Fibroblast of skin of right quadriceps (primary cell): ENCODE data around the gene SHC2.
"Not testable (repeated sequence)": the region's sequence is repeated elsewhere in the genome, so short reads cannot be mapped to it uniquely, and the experiment has no call there.

ENCODE experiments used
- DNase-seq: peaks from one replicate; pipeline ENCODE4 v3.0.0-alpha.2; 2013

Gene SHC2

DNA sequence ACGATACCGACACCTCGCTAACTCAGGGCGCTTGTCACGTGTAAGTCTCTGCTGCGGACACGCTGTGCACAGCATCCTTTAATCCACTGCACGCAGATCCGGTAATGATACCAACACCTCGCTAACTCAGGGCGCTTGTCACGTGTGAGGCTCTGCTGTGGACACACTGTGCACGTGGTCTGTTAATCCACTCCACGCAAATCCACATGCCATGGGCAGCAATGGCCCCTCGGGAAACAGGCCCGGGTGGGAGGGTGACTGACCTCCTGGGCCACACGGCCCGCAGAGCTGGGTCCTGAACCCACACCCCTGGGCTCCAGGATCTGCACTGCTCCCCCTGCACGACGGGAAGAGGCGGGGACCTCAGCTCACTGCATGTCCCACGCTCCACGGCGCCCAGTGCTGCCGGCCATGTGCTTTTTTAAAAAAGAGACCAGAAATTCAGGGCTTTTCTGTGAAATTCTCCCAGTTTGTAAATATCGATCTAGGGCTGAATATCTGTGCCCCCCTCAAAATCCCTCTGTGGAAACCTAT lies 16.1 kb downstream of the SHC2 start:
- DNase-seq, result no peak

DNA sequence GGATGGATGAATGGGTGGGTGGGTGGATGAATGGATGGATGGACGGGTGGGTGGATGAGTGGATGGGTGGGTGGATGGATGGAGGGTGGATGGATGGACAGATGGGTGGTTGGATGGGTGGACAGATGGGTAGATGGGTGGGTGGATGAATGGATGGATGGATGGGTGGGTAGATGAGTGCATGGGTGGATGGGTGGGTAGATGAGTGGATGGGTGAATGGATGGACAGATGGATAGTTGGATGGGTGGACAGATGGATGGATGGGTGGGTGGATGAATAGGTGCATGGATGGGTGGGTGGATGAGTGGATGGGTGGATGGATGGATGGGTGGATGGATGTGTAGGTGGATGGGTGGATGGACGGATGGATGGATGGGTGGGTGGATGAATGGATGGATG lies 17.8 kb downstream of the SHC2 start:
- no peak for DNase-seq

DNA sequence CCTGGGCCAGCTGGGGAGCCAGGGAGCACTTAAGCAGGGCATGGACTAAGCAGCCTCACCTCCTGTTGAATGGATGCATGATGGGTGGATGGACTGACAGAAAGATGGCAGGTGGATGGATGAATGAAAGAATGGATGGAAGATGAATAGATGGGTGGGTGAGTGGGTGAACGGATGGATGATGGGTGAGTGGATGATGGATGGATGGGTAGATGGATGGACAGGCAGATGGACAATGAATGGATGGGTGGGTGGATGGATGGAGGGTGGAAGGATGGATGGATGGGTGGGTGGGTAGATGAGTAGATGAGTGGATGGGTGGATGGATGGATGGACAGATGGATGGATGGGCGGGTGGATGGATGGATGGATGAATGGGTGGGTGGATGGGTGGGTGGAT lies 18.7 kb downstream of the SHC2 start:
- no peak for DNase-seq

DNA sequence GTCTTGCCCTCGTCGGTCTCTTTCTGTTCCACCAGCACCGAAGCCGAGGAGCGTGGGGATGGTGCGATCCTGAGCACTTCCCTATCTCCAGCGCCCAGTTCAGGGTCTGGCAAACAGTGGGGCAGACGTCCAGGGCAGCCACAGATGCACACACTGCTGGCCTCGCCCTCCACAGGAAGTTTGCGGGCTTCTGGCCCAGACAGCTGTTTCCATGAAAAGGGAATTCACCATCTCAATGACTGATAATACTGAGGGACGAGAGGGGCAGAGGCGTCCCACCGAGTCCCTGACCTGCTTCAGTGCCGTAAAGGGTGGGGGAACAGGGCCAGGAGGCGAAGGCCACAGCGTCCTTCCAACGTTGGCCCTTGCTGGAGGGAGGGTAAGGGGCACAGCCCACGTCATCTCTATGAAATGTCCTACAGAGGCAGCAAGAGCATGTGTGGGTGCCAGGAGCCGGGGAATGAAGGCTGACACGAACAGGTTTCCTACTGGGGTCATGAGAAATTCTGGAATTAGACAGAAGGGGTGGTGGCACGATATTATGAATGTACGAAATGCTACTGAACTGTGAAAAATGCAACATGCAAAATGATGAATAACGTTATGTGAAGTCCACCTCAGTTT lies 19.5 kb downstream of the SHC2 start:
- DNase-seq, result no peak

DNA sequence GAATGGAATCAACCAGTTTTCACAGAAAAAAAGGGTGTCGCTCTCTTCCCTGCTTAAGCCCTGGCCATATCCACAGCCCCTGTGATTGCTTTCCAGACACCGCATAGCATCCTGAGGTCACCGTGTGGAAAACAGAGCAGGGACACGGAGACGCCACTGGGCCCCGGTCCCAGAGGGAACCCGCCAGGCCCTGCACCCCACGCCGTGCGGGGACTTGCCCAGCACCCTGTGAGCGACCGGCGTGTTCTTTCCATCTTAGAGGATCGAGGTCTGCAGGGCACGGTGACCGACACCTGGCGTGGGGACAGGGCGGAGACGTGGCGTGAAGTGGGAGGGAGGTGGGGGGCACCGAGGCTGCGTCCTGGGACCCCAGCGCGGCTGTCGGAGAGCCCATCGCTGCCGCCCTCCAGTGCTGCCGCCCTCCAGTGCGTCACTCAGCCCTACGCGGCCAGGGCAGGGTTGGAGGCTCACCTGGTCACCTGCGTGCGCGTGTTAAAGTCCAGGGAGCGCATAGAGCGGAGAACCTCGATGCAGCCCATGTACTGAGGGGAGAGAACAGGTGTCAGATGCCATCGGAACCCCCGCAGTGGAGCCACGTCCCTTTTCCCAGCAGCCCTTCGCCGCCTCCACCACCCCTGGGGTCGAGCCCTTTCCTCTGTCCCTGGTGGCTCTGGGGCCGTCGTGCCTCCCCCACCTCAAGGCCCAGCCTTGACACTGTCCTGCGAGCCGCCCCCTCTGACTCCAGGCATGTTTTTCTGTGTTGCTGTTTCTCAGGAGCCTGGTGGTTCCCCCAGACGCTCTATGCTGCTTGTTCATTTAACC lies 20.2 kb downstream of the SHC2 start:
- no peak for DNase-seq

DNA sequence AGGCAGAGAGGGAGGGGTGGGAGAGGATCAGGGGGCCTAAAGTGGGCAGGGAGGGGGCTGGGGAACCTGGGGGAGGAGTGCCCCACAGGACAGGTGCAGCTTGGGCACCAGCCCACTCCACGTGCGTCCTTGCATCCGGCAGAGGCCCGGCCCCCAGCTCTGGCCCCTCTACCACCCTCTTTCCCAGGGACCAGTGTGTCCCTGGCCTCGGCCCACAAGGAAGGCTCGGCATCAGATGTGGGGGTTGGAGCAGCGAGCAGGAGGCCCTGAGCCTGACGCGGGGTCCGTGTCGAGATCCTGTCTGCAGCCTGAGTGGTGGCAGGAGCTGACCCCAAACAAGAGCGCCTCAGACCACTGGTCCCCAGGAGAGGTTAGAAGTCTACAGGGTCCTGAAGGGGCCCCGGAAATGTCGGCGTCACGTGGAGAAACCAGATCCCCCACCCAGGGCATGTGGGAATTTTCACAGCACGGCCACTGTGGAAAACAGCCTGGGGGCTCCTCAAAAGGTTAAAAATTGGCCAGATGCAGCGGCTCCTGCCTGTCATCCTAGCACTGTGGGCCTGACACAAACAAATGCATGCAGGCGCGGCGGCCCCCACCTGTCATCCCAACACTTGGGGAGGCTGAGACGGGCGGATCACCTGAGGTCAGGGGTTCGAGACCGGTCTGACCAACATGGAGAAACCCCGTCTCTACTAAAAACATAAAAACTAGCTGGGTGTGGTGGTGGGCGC lies 21.5 kb downstream of the SHC2 start:
- no peak for DNase-seq

DNA sequence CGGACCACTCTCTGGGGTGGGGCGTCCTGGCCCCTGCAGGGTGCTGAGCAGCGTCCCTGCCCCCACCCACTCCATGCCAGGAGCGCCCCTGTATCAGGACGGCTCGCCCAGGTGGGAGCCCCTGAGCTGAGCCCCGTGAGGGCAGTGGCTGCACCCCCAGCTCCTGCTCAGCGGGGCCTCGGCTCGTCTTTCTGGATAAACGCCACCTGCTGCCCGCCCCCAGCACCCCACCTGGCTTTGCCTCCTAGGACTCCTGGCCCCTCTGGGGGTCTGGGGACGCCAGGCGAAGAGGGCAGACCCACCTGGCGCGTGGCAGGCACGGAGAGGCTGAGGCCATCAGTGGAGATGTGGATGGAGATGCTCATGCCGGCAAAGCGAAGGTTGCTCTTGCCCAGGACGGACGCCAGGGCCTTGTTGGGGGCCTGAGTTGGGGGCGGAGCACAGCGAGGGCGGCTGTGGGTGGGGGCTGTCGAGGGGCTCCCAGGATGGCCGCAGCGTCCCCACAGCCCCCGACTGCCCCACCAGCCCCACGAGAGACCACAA lies 22.3 kb downstream of the SHC2 start:
- DNase-seq, result no peak

DNA sequence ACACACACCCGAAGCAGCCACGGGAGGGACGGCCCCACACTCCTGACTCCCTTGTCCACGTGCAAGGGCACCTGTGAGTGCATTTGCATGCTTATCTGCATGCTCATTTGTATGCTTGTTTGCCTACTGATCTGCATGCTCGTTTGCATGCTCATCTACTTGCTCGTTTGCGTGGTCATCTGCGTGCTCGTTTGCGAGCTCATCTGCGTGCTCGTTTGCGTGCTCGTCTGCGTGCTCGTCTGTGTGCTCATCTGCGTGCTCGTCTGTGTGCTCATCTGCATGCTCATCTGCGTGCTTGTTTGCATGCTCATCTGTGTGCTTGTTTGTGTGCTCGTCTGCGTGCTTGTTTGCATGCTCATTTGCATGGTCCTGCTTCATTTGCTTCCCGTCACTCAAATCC lies 23.8 kb downstream of the SHC2 start:
- no peak for DNase-seq

DNA sequence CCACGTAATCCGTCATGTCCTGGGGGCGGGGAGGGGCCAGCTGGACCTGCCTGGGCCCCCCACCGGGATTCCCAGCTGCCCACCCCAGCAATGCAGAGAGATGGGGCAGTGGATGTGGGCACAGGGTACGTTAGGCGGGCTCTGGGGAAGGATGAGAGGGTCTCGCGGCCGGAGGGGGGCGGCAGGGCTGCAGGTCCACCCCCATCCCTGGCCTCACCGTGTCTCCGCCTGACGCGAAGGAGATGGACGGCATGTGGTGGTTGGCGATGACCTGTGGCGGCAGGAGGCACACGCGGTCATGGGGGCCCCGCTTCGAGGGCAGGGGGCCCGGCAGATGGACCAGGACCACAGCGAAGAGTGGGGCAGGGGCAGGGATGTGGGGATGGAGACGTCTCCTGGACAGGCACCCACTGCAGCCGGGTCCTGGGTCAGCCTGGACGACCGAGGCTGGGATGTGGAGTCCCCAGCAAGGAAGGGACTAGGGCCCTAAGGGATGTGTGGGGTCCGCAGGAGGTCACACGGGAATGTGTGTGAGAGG lies 24.4 kb downstream of the SHC2 start:
- no peak for DNase-seq

DNA sequence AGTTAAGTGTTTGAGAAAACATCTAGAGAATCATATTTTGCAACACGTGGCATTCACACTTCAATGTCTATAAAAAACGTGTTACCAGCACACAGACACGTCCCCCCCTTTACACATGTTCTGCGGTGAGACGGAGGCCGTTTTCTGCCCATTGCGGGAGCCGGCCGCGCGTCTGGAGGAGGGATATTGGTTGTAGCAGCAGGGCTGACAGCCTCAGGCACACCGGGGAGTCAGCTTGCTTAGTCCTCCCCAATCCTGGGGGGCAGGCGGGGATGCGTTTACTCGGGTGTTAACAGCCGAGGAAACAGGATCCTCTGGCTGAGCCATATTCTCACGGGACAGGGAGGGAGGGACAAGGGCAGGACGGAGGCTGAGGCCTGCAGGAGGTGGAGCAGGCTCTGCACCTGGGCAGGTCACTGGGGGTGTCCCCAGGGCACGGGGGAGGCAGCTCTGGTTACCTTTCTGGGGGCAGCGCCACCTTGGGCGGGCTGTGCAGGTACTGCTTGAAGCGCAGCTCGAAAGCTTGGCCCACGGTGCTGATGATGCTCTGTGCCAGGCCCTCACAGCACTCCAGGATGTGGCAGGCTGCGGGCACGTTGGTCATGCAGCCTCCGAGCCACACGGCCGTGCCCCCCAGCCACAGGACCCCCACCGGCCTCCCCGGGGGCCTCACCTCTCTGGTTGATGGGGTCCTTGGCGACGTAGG lies 25.0 kb downstream of the SHC2 start:
- no peak for DNase-seq

DNA sequence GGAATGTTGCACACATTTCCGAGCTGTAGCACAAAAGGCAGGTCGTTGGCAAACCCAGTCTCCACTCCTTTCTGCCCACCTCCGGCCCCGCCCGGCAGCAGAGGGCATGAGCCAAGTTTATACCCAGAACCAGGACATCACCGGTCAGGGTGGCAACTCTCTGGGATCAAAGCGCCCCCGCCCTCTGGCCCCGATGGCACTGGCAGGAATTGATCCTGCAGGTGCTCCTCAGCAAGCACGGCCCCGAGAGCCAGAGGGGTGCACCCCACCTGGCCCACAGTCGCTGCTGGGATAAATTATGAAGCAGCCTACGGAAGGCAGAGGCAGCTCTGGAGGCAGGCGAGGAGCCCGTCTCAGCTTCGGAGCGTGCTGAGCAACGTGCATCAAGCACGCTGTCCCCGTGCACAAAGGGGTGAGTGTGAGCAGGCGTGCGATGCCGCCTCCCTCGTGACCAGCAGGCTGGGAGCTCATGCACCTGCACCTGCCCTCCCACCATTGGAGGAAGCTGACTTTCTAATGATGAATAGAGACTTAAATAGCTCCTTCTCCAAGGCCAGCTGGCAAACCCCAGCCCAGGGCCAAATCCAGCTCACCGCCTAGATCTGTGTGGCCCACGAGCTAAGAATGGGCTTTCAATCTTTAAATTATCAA lies 25.7 kb downstream of the SHC2 start:
- no peak for DNase-seq

DNA sequence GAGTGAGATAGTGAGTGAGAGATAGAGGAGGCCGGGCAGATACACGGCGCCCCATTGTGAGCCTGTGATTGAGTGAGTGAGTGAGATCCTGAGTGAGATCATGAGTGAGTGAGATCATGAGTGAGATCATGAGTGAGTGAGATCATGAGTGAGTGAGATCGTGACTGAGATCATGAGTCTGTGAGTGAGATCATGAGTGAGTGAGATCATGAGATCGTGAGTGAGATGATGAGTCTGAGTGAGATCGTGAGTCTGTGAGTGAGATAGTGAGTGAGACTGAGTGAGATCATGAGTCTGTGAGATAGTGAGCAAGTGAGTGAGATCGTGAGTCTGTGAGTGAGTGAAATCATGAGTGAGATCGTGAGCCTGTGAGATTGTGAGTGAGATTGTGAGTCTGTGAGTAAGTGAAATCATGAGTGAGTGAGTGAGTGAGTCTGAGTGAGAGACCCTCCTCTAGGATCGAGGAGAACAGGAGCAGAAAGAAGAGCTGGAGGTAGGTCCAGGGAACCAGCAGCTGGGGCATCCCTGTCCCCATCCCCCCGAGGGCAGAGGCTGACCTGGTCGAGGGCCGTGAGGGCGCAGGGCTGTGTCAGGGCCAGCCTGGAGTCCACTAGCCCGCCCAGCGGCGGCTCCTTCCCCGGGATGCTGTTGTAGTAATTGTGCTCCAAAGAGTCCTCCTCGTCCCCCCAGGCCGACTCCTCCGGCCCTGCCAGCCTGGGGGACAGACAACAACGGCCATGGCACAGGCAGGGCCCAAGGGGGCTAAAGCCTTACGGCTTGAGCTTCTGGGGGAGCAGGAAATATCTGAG lies 26.5 kb downstream of the SHC2 start:
- DNase-seq, result no peak

DNA sequence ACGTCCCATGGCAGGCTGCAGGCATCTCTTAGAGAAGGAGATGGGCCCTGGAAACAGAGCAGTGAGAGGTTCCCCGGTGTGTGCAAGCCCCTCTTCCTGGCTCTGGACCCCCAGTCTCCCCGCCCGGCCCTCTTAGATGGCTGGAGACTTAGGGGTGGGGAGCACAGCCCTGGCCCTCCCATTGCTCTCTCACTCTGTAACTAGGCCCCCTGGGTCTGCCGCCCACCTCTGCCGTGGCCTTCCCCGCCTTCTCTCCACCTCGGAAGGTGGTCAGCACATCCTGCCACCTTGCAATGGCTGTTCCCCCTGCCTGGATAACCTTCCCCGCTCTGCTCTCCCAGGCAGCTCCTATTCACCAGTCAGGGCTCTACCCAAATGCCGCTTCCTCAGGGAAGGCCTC lies 30.1 kb downstream of the SHC2 start:
- no peak for DNase-seq

DNA sequence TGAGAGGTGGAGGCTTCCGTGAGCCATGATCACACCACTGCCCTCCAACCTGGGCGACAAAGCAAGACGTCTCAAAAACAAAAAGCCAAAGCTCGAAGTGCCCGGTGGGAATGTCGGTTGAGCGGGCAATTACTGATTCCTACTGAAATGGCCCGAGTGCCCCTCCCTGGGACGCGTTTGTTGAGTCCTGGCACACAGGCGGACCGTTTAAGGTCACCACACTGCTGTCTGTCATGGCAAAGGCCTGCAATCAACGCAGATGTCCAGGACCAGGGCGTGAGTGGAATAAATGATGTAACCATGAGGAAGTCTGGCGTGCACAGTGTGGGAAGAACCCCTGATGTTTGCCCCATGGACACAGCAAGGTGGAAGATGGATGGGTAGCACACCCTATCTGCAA lies 32.7 kb downstream of the SHC2 start:
- no peak for DNase-seq

DNA sequence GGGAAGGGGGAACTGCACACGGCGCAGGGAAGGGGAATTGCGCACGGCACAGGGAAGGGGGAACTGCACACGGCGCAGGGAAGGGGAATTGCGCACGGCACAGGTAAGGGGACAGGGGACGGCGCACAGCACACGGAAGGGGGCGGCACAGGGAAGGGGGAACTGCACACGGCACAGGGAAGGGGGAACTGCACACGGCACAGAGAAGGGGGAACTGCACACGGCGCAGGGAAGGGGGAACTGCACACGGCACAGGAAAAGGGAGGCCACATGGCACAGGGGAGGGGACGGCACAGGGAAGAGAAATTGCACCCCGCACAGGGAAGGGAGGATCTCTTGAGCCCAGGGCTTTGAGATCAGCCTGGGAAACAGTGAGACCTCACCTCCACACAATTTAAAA lies 33.2 kb downstream of the SHC2 start:
- DNase-seq, result not testable (repeated sequence)

DNA sequence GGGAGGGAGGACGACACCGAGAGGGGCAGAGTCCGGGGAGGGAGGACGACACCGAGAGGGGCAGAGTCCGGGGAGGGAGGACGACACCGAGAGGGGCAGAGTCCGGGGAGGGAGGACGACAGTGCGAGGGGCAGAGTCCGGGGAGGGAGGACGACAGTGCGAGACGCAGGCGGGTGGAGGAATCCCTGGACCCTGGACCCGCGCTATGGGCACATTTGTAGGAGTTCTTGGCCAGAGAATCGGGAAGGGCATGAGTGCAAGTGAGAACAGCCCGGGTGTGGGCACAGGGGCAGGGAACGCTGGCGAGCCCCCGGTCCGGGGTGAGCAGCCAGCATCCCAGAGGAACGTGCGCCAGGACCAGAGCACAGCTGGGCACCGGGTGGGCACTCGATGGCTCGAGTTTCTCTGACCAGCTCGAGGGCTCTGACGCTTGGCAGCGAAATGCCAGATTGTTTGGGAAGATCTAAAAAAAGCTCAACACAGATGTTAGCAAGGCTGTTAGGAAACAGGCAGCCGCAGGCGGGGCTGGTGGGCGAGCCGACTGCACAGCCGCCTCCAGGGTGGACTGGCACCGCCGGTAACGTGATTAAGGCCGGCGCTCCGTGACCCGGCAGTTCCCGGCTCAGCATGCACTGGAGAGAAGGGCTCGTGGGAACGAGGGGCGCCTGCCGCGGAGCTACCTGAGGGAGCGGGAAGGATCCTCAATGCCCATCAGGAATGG lies 33.9 kb downstream of the SHC2 start:
- DNase-seq, result no peak

DNA sequence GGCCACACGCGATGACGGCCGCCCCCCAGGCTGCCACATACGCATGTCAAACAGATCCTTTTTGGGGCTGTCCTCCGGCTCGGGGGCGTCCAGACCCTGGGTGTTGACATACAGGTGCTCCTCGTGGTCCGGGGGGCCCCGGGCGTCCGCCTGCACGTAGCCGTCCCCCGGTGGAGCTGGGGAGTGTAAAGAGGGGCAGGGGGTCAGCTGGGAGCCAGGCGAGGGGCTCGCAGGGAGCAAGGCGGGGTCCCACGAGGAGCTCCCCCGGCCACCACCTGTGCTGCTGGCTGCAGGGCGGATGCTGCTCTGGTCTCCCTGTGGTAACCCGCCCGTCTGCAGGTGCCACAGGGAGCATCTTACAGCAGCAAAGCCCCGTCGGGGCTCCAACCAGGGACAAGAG lies 35.8 kb downstream of the SHC2 start:
- DNase-seq, result no peak

DNA sequence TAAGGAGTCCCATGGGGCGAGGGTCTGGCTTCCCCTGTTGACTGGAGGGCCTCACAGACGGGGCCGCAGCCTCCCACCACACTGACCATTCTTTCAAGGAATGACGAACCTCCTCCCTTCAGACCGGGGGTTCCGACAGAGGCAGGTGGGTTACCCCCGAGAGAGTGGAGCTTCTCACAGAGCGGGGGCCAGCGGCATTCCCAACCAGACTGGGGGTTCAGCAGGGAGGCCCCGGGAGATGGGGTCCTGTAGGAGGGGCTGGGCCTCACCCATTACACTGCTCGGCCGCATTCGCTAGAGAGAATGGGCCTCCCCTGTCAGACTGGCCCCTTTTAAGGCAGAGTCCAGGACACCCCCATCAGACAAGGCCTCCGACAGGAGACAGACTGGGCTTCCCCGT lies 36.3 kb downstream of the SHC2 start:
- DNase-seq, result no peak

DNA sequence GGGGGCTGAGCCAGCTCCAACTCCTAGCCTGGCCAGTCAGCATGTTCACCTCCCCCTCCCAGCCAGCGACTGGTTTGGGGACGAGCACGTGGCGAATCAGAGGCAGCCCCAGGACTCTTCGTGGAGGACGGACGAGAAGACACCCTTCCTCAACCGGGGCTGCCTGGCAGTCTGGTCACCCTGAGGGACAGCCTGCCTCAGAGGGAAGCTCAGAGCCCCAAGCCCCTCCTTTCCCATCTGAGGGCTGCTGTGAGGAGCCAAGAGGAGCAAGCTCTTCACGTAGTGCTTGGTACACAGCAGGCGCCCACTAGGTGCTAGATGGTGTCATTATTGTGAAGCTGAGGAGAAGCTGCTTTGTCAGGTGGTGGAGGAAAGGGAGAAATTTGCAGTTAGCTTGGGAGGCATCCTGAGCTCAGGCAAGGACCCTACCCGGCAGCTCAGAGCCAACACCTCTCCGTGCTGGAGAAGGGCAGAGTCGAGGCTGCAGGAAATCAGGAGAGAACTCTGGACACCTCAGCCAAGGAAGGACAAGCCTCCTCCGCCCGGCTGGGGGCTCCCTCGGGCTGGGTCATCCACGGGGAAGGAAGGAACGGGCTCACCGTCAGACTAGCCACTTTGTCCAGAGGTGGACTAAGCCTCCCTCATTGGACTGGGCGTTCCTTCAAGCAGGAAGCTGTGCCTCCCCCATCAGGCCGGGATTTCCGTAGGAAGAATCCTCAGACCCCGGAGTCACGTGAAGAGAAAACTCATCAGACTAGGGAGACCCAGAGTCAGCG lies 37.0 kb downstream of the SHC2 start:
- no peak for DNase-seq

DNA sequence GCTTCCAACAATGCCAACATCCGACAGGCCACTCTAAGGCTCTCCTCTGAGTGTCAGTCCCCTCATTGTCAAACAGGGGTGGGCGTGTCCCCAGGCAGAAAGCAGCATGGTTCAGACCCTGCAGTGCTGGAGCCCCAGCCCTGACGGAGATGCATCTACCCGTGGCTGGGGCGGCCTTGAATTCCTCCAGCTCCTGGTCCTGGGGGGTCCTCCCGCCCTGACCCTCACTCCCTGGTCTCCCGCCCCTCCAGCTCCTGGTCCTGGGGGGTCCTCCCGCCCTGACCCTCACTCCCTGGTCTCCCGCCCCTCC lies 38.0 kb downstream of the SHC2 start:
- DNase-seq, result not testable (repeated sequence)
